Hepatocyte (in vitro differentiated cells): ENCODE measurements around the gene TBATA.

ENCODE experiments used
- CTCF ChIP-seq: fragments of 200-600 bp; sonication (generic); IDR thresholded peaks from 2 replicates; pipeline ENCODE4 v1.5.1; 2016; ENCODE audit warnings: antibody characterized with exemption, mild to moderate bottlenecking; ENCODE audit not compliant: poor library complexity
- EZH2 ChIP-seq: fragments of 200-600 bp; sonication (generic); IDR thresholded peaks from 2 replicates; pipeline ENCODE4 v1.6.1; 2016; ENCODE audit warnings: antibody characterized with exemption, mild to moderate bottlenecking, borderline replicate concordance

GRCh38 chr10:70784016-70784415 is 1.2 kb downstream of the TBATA start:
- TF ChIP-seq CTCF (no peak), EZH2 (no peak)
